ENCODE results near the gene PRSS8.

PRSS8 gene

GRCh38 chr16:31125844-31126243 lies 9.7 kb downstream of the PRSS8 start:
- TF ChIP-seq CTCF (IDR thresholded peaks at IDR 0.05; ENCODE audit: low read depth, low read length) = no peak
- DNase-seq (ENCODE audit: low read depth in 2 of 2) = no peak
- H3K4me3 ChIP-seq (replicated peaks in 1 of 2; ENCODE audit: low read depth in 2 of 2, low read length in 2 of 2) = no peak overlapping the region

GRCh38 chr16:31120129-31120528 lies 15.4 kb downstream of the PRSS8 start:
- no peak for TF ChIP-seq CTCF (IDR thresholded peaks at IDR 0.05; ENCODE audit: low read depth, low read length)
- DNase-seq (ENCODE audit: low read depth in 2 of 2) = no peak

GRCh38 chr16:31118223-31119155 lies 17.0 kb downstream of the PRSS8 start:
- TF ChIP-seq CTCF (IDR thresholded peaks at IDR 0.05; ENCODE audit: low read depth, low read length) = no peak
- DNase-seq (ENCODE audit: low read depth in 2 of 2) = peak; percentile 65 to 91
- peak overlapping the region; percentile 60 to 66 for H3K4me3 ChIP-seq (replicated peaks in 1 of 2; ENCODE audit: low read depth in 2 of 2, low read length in 2 of 2)

More at GRCh38 chr16:31120129-31120528, 15.4 kb downstream of the PRSS8 start:
- no peak overlapping the region for H3K4me3 ChIP-seq (replicated peaks in 1 of 2; ENCODE audit: low read depth in 2 of 2, low read length in 2 of 2)

- TF ChIP-seq CTCF (IDR thresholded peaks at IDR 0.05; ENCODE audit: low read depth, low read length) = no peak
- peak; percentile 99 for DNase-seq (ENCODE audit: low read depth in 2 of 2)
- H3K4me3 ChIP-seq (replicated peaks in 1 of 2; ENCODE audit: low read depth in 2 of 2, low read length in 2 of 2) = peak within 1 kb of the TSS; percentile 60 to 66
These were observed 17.9 kb downstream of the PRSS8 start, which contains the start of gene KAT8 for GRCh38 chr16:31117384-31118222. Gene KAT8 (plus strand): TSS chr16:31117664. CDS start chr16:31117682, 18 bp downstream.

- H3K4me3 ChIP-seq (replicated peaks in 1 of 2; ENCODE audit: low read depth in 2 of 2, low read length in 2 of 2) = no peak overlapping the region
- TF ChIP-seq CTCF (IDR thresholded peaks at IDR 0.05; ENCODE audit: low read depth, low read length) = no peak
- no peak for DNase-seq (ENCODE audit: low read depth in 2 of 2)
These were observed 21.1 kb downstream of the PRSS8 start for GRCh38 chr16:31114468-31114867.

- no peak overlapping the region for H3K4me3 ChIP-seq (replicated peaks in 1 of 2; ENCODE audit: low read depth in 2 of 2, low read length in 2 of 2)
- TF ChIP-seq CTCF (IDR thresholded peaks at IDR 0.05; ENCODE audit: low read depth, low read length) = no peak
- no peak for DNase-seq (ENCODE audit: low read depth in 2 of 2)
These were observed 22.1 kb downstream of the PRSS8 start for GRCh38 chr16:31113121-31114120.
